Measurements from ENCODE around the gene DLG2.

DNA sequence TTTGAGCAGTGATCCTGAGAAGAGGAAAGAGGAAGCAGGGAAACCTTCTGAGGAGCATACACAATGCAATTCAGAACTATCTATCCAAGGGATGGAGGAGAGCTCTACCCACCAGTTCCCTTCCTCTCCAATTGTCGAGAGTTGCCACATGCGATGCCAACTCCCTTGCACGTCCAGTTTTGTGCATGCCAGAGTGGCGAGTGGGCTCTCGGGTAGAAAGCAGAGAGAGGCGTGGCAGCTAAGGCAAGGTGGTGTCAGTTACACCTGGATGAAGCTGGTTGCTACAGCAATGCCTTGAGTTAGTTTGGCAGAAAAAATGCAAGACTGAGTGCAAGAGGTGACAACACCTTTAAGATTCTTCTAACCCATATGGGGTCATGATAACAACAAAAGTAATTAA lies 1920.6 kb downstream of the DLG2 start:
- no peak for TF ChIP-seq POLR2A (IDR thresholded peaks at IDR 0.05; ENCODE audit: low read depth, low read length)
- TF ChIP-seq, protein P1, sequence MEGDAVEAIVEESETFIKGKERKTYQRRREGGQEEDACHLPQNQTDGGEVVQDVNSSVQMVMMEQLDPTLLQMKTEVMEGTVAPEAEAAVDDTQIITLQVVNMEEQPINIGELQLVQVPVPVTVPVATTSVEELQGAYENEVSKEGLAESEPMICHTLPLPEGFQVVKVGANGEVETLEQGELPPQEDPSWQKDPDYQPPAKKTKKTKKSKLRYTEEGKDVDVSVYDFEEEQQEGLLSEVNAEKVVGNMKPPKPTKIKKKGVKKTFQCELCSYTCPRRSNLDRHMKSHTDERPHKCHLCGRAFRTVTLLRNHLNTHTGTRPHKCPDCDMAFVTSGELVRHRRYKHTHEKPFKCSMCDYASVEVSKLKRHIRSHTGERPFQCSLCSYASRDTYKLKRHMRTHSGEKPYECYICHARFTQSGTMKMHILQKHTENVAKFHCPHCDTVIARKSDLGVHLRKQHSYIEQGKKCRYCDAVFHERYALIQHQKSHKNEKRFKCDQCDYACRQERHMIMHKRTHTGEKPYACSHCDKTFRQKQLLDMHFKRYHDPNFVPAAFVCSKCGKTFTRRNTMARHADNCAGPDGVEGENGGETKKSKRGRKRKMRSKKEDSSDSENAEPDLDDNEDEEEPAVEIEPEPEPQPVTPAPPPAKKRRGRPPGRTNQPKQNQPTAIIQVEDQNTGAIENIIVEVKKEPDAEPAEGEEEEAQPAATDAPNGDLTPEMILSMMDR (IDR thresholded peaks at IDR 0.05; ENCODE audit: extremely low read depth in 1 of 2, insufficient read depth in 1 of 2, low read depth in 1 of 2, low read length in 2 of 2) = no peak
- no peak for TF ChIP-seq FOS (IDR thresholded peaks at IDR 0.05; ENCODE audit: borderline replicate concordance, insufficient read depth, low read length)
- TF ChIP-seq EZH2 (IDR thresholded peaks at IDR 0.05; ENCODE audit: borderline replicate concordance, low read depth, low read length, severe bottlenecking) = no peak
- TF ChIP-seq, protein P2, sequence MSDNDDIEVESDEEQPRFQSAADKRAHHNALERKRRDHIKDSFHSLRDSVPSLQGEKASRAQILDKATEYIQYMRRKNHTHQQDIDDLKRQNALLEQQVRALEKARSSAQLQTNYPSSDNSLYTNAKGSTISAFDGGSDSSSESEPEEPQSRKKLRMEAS (IDR thresholded peaks at IDR 0.05; ENCODE audit: insufficient read depth, insufficient read length) = no peak
- TF ChIP-seq POLR2AphosphoS5 (IDR thresholded peaks at IDR 0.05; ENCODE audit: insufficient read depth, low read depth, low read length) = no peak
- no peak for TF ChIP-seq JUN (IDR thresholded peaks at IDR 0.05; ENCODE audit: borderline replicate concordance, insufficient read depth, insufficient read length, low read depth)
- TF ChIP-seq MYC (IDR thresholded peaks at IDR 0.05; ENCODE audit: low read depth, low read length) = no peak
